Parathyroid adenoma (tissue), 2 donors: Measurements from ENCODE around the gene XPC.

ENCODE experiments used
- H2AFZ ChIP-seq: fragments of 300-600 bp; sonication (generic); one replicate; pipeline ENCODE4 v1.7.0; 2017; ENCODE audit warnings: antibody characterized with exemption, mild to moderate bottlenecking
- H3K27ac ChIP-seq: fragments of 300-600 bp; sonication (generic); one replicate; pipeline ENCODE4 v1.7.0; 2017
- H3K27me3 ChIP-seq: fragments of 300-600 bp; sonication (generic); one replicate; pipeline ENCODE4 v1.7.0; 2017; ENCODE audit warnings: low read length; ENCODE audit not compliant: control insufficient read depth, insufficient read depth
- H3K36me3 ChIP-seq: fragments of 300-600 bp; sonication (generic); one replicate; pipeline ENCODE4 v1.7.0; 2017; ENCODE audit warnings: low read length; ENCODE audit not compliant: control insufficient read depth, insufficient read depth
- H3K4me1 ChIP-seq: fragments of 300-600 bp; sonication (generic); one replicate; pipeline ENCODE4 v1.7.0; 2017; ENCODE audit warnings: control low read depth
- H3K4me2 ChIP-seq: fragments of 300-600 bp; sonication (generic); one replicate; pipeline ENCODE4 v1.7.0; 2017; ENCODE audit warnings: low read length
- H3K4me3 ChIP-seq: fragments of 300-600 bp; sonication (generic); one replicate; pipeline ENCODE4 v1.7.0; 2017; ENCODE audit warnings: low read depth, low read length
- H3K79me2 ChIP-seq: fragments of 300-600 bp; sonication (generic); one replicate; pipeline ENCODE4 v1.7.0; 2017; ENCODE audit warnings: control low read depth
- H3K9ac ChIP-seq: fragments of 300-600 bp; sonication (generic); one replicate; pipeline ENCODE4 v1.7.0; 2017; ENCODE audit warnings: mild to moderate bottlenecking
- H3K9me3 ChIP-seq: fragments of 300-600 bp; sonication (generic); one replicate; pipeline ENCODE4 v1.7.0; 2017; ENCODE audit warnings: low read length; ENCODE audit not compliant: control insufficient read depth
- TF ChIP-seq, protein P1 (sequence below): fragments of 300-600 bp; sonication (generic); IDR thresholded peaks from one replicate; pipeline ENCODE4 v1.7.0; 2017; ENCODE audit warnings: antibody characterized with exemption, mild to moderate bottlenecking
- donor health status: primary hyperparathyroidism.

XPC gene

DNA sequence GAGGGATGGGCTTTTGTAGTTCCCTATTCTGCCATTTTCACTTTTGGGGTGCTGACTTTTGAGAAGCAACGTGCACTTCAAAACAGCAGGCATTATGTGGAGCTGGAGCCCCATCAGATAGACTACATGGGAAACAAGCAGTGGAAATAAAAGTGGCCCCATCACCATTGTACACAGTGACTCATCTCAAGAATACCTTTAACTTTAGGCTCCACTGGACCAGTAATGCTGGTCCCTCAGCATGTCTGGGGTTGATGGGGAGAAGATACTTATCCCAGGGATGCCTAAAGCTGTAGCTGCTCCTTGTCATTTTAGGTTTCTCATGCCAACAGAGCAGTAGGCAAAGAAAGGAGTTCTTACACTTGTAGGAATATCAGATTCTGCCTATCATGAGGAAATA is 45.2 kb upstream of the XPC start:
- Histone ChIP-seq H2AFZ (no peak overlapping the region), H3K4me3 (no peak overlapping the region), H3K4me2 (no peak overlapping the region), H3K27me3 (no peaks in the 10 kb centered on the region), H3K27ac (no peak overlapping the region), H3K79me2 (no peaks in the 10 kb centered on the region), H3K4me1 (no peaks in the 10 kb centered on the region), H3K9ac (no peak overlapping the region), H3K9me3 (no peaks in the 10 kb centered on the region), H3K36me3 (no peaks in the 10 kb centered on the region)
- TF ChIP-seq, protein P1, sequence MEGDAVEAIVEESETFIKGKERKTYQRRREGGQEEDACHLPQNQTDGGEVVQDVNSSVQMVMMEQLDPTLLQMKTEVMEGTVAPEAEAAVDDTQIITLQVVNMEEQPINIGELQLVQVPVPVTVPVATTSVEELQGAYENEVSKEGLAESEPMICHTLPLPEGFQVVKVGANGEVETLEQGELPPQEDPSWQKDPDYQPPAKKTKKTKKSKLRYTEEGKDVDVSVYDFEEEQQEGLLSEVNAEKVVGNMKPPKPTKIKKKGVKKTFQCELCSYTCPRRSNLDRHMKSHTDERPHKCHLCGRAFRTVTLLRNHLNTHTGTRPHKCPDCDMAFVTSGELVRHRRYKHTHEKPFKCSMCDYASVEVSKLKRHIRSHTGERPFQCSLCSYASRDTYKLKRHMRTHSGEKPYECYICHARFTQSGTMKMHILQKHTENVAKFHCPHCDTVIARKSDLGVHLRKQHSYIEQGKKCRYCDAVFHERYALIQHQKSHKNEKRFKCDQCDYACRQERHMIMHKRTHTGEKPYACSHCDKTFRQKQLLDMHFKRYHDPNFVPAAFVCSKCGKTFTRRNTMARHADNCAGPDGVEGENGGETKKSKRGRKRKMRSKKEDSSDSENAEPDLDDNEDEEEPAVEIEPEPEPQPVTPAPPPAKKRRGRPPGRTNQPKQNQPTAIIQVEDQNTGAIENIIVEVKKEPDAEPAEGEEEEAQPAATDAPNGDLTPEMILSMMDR, result no peak

DNA sequence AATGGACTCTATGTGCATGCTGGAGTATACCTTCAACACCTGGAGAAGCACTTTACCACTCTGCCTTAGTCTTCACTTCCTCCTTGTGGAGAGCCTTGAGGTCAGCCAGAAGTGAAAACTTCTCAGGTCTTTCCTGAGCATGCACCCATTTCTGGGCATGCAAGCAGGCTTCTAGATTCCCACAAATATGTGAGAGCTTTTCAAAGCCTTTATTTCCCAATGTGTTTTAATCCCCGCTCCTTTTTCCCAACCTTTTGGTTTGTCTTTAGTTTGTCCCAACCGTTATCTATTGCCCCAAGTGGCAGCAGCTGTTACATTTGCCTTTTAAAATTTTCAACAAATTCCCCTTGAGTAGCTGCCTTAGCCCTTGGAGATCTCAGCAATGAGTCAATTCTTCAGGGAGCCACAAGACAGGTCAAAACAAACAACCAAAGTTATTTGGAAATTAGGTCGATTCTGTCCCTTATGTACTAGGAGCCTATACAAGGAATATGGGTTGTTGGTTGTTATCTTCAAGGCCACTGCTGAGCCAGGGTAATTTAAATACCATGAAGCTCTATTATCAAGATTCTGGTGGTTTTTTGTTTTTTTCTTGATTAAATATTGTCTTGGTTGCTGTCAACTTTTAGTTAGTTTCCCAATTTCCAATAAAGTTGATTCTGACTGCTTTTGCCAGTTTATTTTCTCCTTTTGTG is 44.6 kb upstream of the XPC start:
- Histone ChIP-seq H3K4me1 (no peaks in the 10 kb centered on the region), H3K9ac (no peak overlapping the region), H3K36me3 (no peaks in the 10 kb centered on the region), H2AFZ (no peak overlapping the region), H3K9me3 (no peaks in the 10 kb centered on the region), H3K79me2 (no peaks in the 10 kb centered on the region), H3K4me3 (no peak overlapping the region), H3K4me2 (no peak overlapping the region), H3K27me3 (no peaks in the 10 kb centered on the region), H3K27ac (no peak overlapping the region)
- TF ChIP-seq, protein P1, result no peak

DNA sequence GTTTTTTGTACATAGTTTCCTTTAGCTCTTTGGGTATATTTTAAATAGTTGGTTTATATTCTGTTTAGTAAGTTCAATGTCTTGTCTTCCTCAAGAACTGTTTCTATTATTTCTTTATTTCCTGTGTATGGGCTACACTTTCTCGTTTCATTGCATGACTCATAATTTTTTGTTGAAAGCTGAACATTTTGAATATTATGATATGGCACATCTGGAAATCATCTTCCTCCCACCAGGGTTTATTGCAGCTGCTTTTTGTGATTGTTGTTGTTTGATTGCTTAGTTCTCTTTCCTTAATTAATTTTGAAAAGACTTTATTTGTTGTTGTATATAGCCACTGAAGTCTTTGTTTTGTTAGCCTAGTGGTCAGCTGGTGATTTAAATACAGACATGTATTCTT is 44.1 kb upstream of the XPC start:
- Histone ChIP-seq H3K4me1 (no peaks in the 10 kb centered on the region), H2AFZ (no peak overlapping the region), H3K9ac (no peak overlapping the region), H3K27ac (no peak overlapping the region), H3K79me2 (no peaks in the 10 kb centered on the region), H3K9me3 (no peaks in the 10 kb centered on the region), H3K4me3 (no peak overlapping the region), H3K4me2 (no peak overlapping the region), H3K36me3 (no peaks in the 10 kb centered on the region), H3K27me3 (no peaks in the 10 kb centered on the region)
- TF ChIP-seq, protein P1, result no peak

DNA sequence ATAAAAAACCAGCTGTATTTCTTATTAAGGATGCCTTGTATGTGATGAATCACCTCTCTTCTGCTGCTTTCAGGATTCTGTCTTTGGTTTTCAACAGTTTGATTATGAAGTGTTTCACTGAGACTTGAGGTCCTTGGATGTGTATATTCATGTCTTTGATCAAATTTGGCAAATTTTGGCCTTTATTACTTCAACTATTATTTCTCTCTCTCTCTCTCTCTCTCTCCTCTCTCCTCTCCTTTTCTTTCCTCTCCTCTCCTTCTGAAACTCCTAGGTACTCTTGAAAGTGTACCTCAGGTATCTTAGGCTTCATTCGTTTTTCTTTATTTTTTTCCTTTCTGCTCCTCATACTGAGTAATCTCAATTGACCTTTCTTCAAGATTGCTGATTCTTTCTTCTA is 43.5 kb upstream of the XPC start:
- Histone ChIP-seq H3K4me3 (no peak overlapping the region), H3K4me2 (no peak overlapping the region), H3K9me3 (no peaks in the 10 kb centered on the region), H3K4me1 (no peaks in the 10 kb centered on the region), H3K9ac (no peak overlapping the region), H2AFZ (no peak overlapping the region), H3K27ac (no peak overlapping the region), H3K79me2 (no peaks in the 10 kb centered on the region), H3K27me3 (no peaks in the 10 kb centered on the region), H3K36me3 (no peaks in the 10 kb centered on the region)
- TF ChIP-seq, protein P1, result no peak

DNA sequence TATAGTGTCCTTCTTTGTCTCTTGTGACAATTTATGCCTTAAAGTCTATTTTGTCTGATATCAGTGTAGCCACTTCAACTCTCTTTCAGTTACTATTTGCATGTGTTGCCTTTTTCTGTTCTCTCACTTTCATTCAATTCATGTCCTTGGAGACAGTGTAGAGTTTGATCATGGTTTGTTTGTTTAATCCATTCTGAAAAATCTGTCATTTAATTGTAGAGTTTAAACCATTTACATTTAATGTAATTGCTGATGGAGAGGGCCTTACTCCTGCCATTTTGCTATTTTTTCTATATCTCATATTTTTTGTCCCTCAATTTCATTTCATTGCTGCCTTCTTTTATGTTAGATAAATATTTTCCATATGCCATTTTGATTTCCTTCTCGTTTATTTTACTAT is 42.5 kb upstream of the XPC start:
- no peaks in the 10 kb centered on the region for H3K9me3 ChIP-seq
- no peaks in the 10 kb centered on the region for H3K27me3 ChIP-seq
- no peak overlapping the region for H3K9ac ChIP-seq
- H3K4me3 ChIP-seq, result no peak overlapping the region
- H2AFZ ChIP-seq, result no peak overlapping the region
- no peak overlapping the region for H3K27ac ChIP-seq
- no peaks in the 10 kb centered on the region for H3K36me3 ChIP-seq
- H3K4me2 ChIP-seq, result no peak overlapping the region
- no peaks in the 10 kb centered on the region for H3K79me2 ChIP-seq
- H3K4me1 ChIP-seq, result no peaks in the 10 kb centered on the region
- TF ChIP-seq, protein P1, result no peak
